ENCODE results near the gene EIF5.

DNA sequence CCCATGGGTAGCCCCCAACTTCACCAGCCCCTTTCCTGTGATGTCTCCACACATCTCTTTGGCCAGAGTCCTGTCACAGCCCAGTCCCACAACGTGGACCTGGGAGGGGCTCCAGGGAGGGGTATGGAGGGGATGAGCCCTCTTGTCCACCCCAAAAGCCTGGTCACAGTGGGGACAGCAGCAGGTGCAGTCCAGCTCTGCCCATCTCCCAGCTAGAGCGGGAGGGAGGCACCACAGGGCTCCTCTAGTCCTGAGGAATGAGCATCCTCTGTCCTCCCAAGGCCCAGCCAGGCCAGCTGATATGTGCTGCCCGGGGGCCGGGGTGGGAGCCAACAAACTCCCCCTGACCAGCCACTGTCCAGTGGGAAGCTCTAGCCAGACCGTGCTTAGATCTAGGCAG, 43.5 kb upstream of the EIF5 start:
- no peak for TF ChIP-seq CEBPB (IDR thresholded peaks at IDR 0.05; ENCODE audit: low read depth, low read length)
- TF ChIP-seq, protein P1, sequence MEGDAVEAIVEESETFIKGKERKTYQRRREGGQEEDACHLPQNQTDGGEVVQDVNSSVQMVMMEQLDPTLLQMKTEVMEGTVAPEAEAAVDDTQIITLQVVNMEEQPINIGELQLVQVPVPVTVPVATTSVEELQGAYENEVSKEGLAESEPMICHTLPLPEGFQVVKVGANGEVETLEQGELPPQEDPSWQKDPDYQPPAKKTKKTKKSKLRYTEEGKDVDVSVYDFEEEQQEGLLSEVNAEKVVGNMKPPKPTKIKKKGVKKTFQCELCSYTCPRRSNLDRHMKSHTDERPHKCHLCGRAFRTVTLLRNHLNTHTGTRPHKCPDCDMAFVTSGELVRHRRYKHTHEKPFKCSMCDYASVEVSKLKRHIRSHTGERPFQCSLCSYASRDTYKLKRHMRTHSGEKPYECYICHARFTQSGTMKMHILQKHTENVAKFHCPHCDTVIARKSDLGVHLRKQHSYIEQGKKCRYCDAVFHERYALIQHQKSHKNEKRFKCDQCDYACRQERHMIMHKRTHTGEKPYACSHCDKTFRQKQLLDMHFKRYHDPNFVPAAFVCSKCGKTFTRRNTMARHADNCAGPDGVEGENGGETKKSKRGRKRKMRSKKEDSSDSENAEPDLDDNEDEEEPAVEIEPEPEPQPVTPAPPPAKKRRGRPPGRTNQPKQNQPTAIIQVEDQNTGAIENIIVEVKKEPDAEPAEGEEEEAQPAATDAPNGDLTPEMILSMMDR (conservative IDR thresholded peaks at IDR 0.05; ENCODE audit: low read depth, low read length): no peak
